Panc1 (cell line): ENCODE measurements around the gene ATG4B.

Experiments
- POLR2AphosphoS5 ChIP-seq: IDR thresholded peaks from 2 replicates; pipeline ENCODE4 v1.6.1; 2012; ENCODE audit warnings: mild to moderate bottlenecking, low read depth, low read length, moderate library complexity
- TCF7L2 ChIP-seq: IDR thresholded peaks from 2 replicates; pipeline ENCODE4 v1.6.1; 2011; ENCODE audit warnings: mild to moderate bottlenecking, low read depth, low read length, inconsistent platforms
- TF ChIP-seq, protein P1 (sequence below): fragments of 450-650 bp; IDR thresholded peaks from 2 replicates; pipeline ENCODE4 v1.5.1; 2017; ENCODE audit warnings: mild to moderate bottlenecking
- TF ChIP-seq, protein P2 (sequence below), 2 experiments: IDR thresholded peaks; 2 replicates each; pipeline ENCODE4 v1.6.1; 2011 to 2012; ENCODE audit warnings: low read depth in 2 of 2, control low read depth in 1 of 2, low read length in 1 of 2, mild to moderate bottlenecking in 1 of 2, moderate library complexity in 1 of 2; ENCODE audit not compliant: insufficient read depth in 1 of 2

DNA sequence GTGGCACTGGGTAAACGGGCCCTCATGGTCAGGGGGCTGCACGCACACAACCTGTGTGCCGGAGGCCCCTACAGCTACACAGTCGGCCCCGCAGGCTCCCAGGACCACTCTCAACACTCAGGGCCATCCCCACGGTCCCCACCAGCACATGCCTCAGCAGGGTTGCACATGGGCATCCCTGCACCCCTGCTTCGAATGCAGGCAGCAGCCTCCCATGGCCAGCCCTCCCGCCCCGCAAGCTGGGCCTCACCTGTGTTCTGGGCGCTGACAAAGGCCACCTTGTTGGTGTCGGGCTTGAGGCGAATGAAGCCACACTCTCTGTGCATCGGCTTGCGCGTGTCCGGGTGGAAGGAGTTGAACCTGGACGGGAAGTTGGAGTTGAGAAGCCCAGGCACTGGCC lies 34.8 kb upstream of the ATG4B start:
- TF ChIP-seq POLR2AphosphoS5 (no peak), TCF7L2 (no peak)
- TF ChIP-seq, protein P1, sequence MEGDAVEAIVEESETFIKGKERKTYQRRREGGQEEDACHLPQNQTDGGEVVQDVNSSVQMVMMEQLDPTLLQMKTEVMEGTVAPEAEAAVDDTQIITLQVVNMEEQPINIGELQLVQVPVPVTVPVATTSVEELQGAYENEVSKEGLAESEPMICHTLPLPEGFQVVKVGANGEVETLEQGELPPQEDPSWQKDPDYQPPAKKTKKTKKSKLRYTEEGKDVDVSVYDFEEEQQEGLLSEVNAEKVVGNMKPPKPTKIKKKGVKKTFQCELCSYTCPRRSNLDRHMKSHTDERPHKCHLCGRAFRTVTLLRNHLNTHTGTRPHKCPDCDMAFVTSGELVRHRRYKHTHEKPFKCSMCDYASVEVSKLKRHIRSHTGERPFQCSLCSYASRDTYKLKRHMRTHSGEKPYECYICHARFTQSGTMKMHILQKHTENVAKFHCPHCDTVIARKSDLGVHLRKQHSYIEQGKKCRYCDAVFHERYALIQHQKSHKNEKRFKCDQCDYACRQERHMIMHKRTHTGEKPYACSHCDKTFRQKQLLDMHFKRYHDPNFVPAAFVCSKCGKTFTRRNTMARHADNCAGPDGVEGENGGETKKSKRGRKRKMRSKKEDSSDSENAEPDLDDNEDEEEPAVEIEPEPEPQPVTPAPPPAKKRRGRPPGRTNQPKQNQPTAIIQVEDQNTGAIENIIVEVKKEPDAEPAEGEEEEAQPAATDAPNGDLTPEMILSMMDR: no peak
- TF ChIP-seq, protein P2, sequence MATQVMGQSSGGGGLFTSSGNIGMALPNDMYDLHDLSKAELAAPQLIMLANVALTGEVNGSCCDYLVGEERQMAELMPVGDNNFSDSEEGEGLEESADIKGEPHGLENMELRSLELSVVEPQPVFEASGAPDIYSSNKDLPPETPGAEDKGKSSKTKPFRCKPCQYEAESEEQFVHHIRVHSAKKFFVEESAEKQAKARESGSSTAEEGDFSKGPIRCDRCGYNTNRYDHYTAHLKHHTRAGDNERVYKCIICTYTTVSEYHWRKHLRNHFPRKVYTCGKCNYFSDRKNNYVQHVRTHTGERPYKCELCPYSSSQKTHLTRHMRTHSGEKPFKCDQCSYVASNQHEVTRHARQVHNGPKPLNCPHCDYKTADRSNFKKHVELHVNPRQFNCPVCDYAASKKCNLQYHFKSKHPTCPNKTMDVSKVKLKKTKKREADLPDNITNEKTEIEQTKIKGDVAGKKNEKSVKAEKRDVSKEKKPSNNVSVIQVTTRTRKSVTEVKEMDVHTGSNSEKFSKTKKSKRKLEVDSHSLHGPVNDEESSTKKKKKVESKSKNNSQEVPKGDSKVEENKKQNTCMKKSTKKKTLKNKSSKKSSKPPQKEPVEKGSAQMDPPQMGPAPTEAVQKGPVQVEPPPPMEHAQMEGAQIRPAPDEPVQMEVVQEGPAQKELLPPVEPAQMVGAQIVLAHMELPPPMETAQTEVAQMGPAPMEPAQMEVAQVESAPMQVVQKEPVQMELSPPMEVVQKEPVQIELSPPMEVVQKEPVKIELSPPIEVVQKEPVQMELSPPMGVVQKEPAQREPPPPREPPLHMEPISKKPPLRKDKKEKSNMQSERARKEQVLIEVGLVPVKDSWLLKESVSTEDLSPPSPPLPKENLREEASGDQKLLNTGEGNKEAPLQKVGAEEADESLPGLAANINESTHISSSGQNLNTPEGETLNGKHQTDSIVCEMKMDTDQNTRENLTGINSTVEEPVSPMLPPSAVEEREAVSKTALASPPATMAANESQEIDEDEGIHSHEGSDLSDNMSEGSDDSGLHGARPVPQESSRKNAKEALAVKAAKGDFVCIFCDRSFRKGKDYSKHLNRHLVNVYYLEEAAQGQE (IDR thresholded peaks at IDR 0.05; ENCODE audit: insufficient read depth in 1 of 2, low read depth in 2 of 2, low read length in 1 of 2): no peak
